Brain pericyte (primary cell): Measurements from ENCODE around the gene SHANK3.
A peak's percentile ranks its signal among the peaks of the same experiment; 100 is the strongest.
"Not testable (repeated sequence)": the region's sequence is repeated elsewhere in the genome, so short reads cannot be mapped to it uniquely, and the experiment has no call there.

Source experiments
- DNase-seq: peaks from one replicate; pipeline ENCODE4 v3.0.0-alpha.2; 2012; ENCODE audit warnings: low read depth, low spot score

Gene SHANK3

GRCh38 chr22:50672471-50673230 lies at the start of gene SHANK3:
Gene SHANK3, plus strand, starts transcription at chr22:50672823.
- no peak for DNase-seq

GRCh38 chr22:50624347-50625130 lies 48.1 kb upstream of the SHANK3 start:
- no peak for DNase-seq

GRCh38 chr22:50625131-50625567 lies 47.5 kb upstream of the SHANK3 start:
- DNase-seq = no peak

DNA sequence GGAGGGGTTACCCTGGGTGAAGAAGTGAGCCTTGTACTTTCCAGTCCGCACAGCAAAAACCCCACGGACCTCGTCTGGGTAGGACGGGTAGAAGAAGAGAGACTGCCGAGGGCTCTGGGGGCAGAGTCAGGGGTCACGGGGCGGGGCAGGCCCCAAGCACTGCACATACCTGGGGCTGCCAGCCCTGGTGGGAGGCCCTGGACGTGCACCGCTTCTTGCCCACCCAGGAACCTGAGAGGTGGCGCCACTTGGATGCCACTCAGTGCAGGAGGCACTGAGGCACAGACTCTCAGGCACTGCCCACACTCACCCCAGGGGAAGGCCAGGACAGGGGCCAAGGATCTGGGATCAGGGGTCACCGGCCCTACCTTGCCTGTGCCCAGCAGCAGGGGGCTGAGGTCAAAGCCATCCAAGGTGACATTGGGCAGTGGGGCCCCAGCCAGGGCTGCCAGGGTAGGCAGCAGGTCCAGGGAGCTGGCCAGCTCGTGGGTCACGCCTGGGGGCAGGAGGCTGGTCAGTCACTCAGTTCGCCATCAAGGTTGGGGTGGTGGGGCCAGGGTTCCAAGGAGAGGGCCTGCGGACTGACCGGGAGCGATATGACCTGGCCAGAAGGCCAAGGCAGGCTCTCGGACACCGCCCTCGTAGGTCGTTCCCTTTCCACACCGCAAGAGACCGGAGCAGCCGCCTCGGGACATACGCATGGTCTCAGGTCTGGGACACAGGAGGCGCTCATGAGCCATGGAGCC lies 46.9 kb upstream of the SHANK3 start:
- DNase-seq = no peak

DNA sequence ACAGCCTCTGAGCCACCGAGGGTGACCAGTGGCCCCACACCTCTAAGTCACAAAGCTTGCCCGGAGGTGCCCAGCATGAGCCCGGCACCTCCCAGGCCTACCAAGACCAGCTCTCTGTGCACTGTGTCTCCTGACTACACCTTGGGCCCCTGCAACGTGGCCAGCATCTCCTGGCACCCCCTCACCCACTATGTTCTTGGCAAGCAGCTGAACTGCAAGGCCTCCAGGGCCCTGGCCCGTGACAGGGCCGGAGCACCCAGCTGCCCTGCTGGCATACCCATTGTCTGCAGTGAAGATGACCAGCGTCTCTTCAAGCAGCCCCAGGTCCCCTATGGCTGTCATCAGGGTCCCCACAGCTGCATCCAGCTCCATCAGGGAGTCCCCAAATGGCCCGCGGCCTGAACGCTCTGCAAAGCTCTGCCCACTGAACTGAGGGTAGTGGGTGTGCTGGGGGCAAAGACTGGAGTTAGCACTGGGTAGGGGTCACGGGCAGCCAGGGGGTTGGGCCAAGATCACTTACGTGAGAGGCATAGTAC lies 46.2 kb upstream of the SHANK3 start:
- no peak for DNase-seq

GRCh38 chr22:50626850-50627641 lies 45.6 kb upstream of the SHANK3 start:
- DNase-seq = no peak

DNA sequence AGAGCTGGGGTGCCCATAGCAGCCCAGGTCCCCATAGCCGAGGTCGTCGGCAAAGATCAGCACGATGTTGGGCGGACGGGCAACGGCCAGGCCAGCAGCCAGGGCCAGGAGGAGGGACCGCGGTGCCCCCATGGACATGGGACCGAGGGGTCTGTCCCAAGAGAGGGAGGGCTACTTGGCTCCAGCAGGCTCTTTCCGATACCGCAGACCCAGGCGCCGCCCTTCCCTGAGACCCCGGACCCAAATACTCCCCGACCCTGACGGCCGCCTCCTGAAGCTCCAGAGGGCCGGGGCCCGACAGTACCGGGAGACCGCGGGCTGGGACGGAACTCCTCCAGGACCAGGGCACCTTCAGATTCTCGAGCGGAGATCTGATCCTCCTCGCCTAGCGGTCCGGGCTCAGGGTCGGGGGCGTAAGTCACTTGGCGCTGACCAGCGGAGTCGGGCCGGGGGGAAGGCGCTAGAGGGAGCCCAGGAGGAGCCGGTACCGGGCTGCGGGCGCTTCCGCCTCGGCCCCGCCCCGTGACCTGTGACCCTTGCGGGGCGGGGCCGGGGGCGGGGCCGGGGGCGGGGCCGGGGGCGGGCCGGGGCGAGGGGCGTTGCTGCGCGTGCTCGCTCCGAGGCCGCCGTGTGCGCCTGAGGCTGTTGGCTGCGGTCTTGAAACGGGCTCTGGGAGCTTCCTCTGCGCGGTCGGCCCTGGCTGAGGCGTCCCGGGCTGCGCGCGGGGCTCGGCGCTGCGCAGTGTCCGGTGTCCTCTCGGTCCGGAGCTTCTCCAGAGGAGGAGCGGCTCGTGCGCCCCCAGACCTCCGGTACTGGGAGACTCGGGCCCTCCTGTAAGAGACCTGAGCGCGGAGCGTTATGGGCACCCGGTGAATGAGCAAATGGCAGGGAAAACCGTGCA lies 44.7 kb upstream of the SHANK3 start, which contains the start of gene ARSA:
Gene ARSA (minus strand): TSS at position 511 of the 901 bp plus-strand sequence. CDS start 373 bp downstream, at position 138.
- DNase-seq = no peak

GRCh38 chr22:50628543-50629134 lies 44.0 kb upstream of the SHANK3 start:
- DNase-seq = no peak

- DNase-seq = no peak
These were observed 42.2 kb upstream of the SHANK3 start for GRCh38 chr22:50630376-50630775.

- DNase-seq = no peak
These were observed 39.5 kb upstream of the SHANK3 start for GRCh38 chr22:50633086-50633485.

DNA sequence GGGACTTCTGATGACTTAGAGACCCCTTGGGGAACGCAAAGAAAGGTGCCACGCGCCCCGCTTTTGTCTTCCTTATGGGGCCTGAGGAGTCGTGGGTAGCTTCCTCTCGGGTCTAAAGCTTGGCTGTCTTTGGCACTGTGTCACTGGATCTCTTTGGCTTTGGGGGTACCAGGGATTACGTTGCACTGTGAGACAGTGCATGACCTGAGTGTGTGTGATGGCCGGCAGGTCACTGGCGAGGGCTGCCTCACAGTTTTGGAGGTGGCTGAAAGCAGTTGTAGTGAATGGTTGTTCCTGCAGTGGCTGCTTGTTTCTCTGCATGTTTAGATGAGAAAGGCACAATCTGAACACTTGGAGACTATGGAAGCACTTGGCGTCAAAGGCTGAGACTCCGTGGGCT lies 38.9 kb upstream of the SHANK3 start:
- DNase-seq = no peak

DNA sequence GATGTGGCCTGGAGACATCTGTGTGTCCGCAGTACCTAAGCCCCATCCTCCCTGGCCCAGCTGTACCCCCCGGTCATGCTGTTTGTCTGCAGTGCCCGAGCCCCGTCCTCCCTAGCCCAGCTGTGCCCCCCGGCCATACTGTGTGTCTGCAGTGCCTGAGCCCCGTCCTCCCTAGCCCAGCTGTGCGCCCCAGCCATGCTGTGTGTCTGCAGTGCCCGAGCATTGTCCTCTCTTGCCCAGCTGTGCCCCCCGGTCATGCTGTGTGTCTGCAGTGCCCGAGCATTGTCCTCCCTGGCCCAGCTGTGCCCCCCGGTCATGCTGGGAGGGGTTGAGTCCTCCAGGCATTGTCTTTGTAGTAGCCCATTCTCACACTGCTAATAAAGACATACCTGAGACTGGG lies 37.0 kb upstream of the SHANK3 start:
- DNase-seq = no peak

GRCh38 chr22:50640296-50640695 lies 32.3 kb upstream of the SHANK3 start:
- DNase-seq = not testable (repeated sequence)

GRCh38 chr22:50640857-50641647 lies 31.6 kb upstream of the SHANK3 start:
- no peak for DNase-seq

GRCh38 chr22:50641696-50642607 lies 30.7 kb upstream of the SHANK3 start:
- peak; percentile 69 for DNase-seq

GRCh38 chr22:50643021-50643820 lies 29.4 kb upstream of the SHANK3 start:
- not testable (repeated sequence) for DNase-seq

DNA sequence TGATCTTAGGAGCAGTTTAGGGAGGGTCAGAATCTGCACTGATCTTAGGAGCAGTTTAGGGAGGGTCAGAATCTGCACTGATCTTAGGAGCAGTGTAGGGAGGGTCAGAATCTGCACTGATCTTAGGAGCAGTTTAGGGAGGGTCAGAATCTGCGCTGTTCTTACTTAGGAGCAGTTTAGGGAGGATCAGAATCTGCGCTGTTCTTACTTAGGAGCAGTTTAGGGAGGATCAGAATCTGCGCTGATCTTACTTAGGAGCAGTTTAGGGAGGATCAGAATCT lies 28.9 kb upstream of the SHANK3 start:
- DNase-seq = not testable (repeated sequence)
